ENCODE data around the gene FBXO42. TPM values are rescaled to one million over a fixed set of nuclear protein-coding genes. Genes with fewer than 3 reads are reported as not detected.

Gene FBXO42
- total RNA-seq, 1 experiment from 2014 or later: 11.3 TPM

GRCh38 chr1:16293538-16293937 is 58.7 kb downstream of the FBXO42 start:
- H3K27me3 Mint-ChIP-seq (ENCODE audit: insufficient read depth, unreplicated experiment): no peaks in the 10 kb centered on the region
- H3K4me1 ChIP-seq: no peaks in the 10 kb centered on the region
- intact Hi-C loops (cut with micrococcal nuclease; ENCODE audit: unreplicated experiment): no loop called here
- H3K4me3 Mint-ChIP-seq (ENCODE audit: unreplicated experiment): no peak overlapping the region
- DNase-seq: no peak
- peaks cover 20% of the 10 kb centered on the region for H3K36me3 Mint-ChIP-seq (ENCODE audit: insufficient read depth, unreplicated experiment)
- no peaks in the 10 kb centered on the region for H3K9me3 ChIP-seq
- no peaks in the 10 kb centered on the region for H3K36me3 ChIP-seq (ENCODE audit: control insufficient read depth, insufficient read depth, low read length)
- H3K27ac Mint-ChIP-seq (ENCODE audit: unreplicated experiment): no peak overlapping the region
- no peaks in the 10 kb centered on the region for H3K9me3 Mint-ChIP-seq (ENCODE audit: unreplicated experiment)
- no peaks in the 10 kb centered on the region for H3K27me3 ChIP-seq (replicated peaks; ENCODE audit: control insufficient read depth, insufficient read depth, low read length)
- CTCF ChIA-PET: no interaction called here
- no TSS peak for BruUV-seq (replicated peaks)
- no peak for TF ChIP-seq CTCF (IDR thresholded peaks at IDR 0.05; ENCODE audit: insufficient read depth in 1 of 2, low read depth in 1 of 2, low read length in 1 of 2, severe bottlenecking in 1 of 2, unreplicated experiment in 1 of 2)
- POLR2A ChIA-PET: no interaction called here
- H3K4me1 Mint-ChIP-seq (ENCODE audit: low read depth, unreplicated experiment): no peaks in the 10 kb centered on the region
- H3K4me3 ChIP-seq (ENCODE audit: low read depth, low read length): no peak overlapping the region

DNA sequence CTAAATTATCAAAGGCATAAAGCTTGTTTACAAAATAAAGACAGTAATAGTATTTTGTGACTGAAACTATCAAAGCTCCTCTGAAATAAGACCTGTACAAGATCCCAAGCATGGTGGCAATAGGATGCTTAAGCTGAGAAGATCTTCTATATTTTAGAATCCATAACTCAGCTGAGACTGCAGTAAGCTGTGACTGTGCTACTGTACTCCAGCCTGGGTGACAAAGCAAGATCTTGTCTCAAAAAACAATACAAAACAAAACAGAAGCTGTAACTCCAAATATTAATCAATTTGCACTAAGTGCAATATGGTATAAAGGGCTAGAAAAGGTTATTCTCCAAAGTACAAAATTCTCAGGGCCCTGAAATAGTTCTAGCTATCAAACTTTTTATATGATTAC is 59.5 kb downstream of the FBXO42 start:
- Mint-ChIP-seq H3K4me1 (ENCODE audit: low read depth, unreplicated experiment) (no peaks in the 10 kb centered on the region), H3K9me3 (ENCODE audit: unreplicated experiment) (no peaks in the 10 kb centered on the region), H3K4me3 (ENCODE audit: unreplicated experiment) (no peak overlapping the region), H3K36me3 (ENCODE audit: insufficient read depth, unreplicated experiment) (peaks cover 25% of the 10 kb centered on the region), H3K27ac (ENCODE audit: unreplicated experiment) (no peak overlapping the region), H3K27me3 (ENCODE audit: insufficient read depth, unreplicated experiment) (no peaks in the 10 kb centered on the region)
- Histone ChIP-seq H3K9me3 (no peaks in the 10 kb centered on the region), H3K4me1 (no peaks in the 10 kb centered on the region), H3K36me3 (ENCODE audit: control insufficient read depth, insufficient read depth, low read length) (no peaks in the 10 kb centered on the region), H3K27me3 (replicated peaks; ENCODE audit: control insufficient read depth, insufficient read depth, low read length) (no peaks in the 10 kb centered on the region), H3K4me3 (ENCODE audit: low read depth, low read length) (no peak overlapping the region)
- no TSS peak for BruUV-seq (replicated peaks)
- intact Hi-C loops (cut with micrococcal nuclease; ENCODE audit: unreplicated experiment): no loop called here
- POLR2A ChIA-PET: no interaction called here
- CTCF ChIA-PET: no interaction called here
- no peak for DNase-seq
- TF ChIP-seq CTCF (IDR thresholded peaks at IDR 0.05; ENCODE audit: insufficient read depth in 1 of 2, low read depth in 1 of 2, low read length in 1 of 2, severe bottlenecking in 1 of 2, unreplicated experiment in 1 of 2): no peak

- no peaks in the 10 kb centered on the region for H3K4me1 ChIP-seq
- Mint-ChIP-seq H3K27ac (ENCODE audit: unreplicated experiment) (no peak overlapping the region), H3K27me3 (ENCODE audit: insufficient read depth, unreplicated experiment) (no peaks in the 10 kb centered on the region), H3K4me1 (ENCODE audit: low read depth, unreplicated experiment) (no peaks in the 10 kb centered on the region), H3K36me3 (ENCODE audit: insufficient read depth, unreplicated experiment) (peaks cover 20% of the 10 kb centered on the region), H3K9me3 (ENCODE audit: unreplicated experiment) (no peaks in the 10 kb centered on the region), H3K4me3 (ENCODE audit: unreplicated experiment) (no peak overlapping the region)
- no peak for TF ChIP-seq CTCF (IDR thresholded peaks at IDR 0.05; ENCODE audit: insufficient read depth in 1 of 2, low read depth in 1 of 2, low read length in 1 of 2, severe bottlenecking in 1 of 2, unreplicated experiment in 1 of 2)
- POLR2A ChIA-PET: no interaction called here
- H3K4me3 ChIP-seq (ENCODE audit: low read depth, low read length): no peak overlapping the region
- DNase-seq: no peak
- intact Hi-C loops (cut with micrococcal nuclease; ENCODE audit: unreplicated experiment): no loop called here
- H3K9me3 ChIP-seq: no peaks in the 10 kb centered on the region
- H3K27me3 ChIP-seq (replicated peaks; ENCODE audit: control insufficient read depth, insufficient read depth, low read length): no peaks in the 10 kb centered on the region
- no peaks in the 10 kb centered on the region for H3K36me3 ChIP-seq (ENCODE audit: control insufficient read depth, insufficient read depth, low read length)
- no TSS peak for BruUV-seq (replicated peaks)
- CTCF ChIA-PET: no interaction called here
These were observed 62.3 kb downstream of the FBXO42 start for GRCh38 chr1:16289959-16290358.

Measured in Caco-2 (cell line).